Measurements from ENCODE around the gene LCTL. TPM values are rescaled to one million over a fixed set of nuclear protein-coding genes. Genes with fewer than 3 reads are reported as not detected.

Gene LCTL
- total and polyA plus RNA-seq, 2 of the 8 experiments (the other 6 are each of a cell fraction or from before 2014, with no cell fraction given), result 5.5 to 6.2 TPM

DNA sequence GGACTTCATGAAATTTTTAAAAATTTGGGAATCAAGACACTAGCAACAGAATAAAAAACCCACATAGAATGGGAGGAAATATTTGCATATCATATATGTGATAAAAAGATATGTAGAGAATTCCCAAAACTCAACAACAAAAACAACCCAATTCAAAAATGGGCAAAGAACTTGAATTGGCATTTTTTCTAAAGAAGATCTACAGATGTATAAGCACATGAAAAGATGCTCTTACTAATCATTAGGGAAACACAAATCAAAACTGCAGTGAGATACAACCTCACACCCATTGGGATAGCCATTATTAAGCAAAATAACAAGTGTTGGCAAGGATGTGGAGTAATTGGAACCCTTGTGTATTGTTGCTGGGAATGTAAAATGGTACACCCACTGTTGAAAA is 10.1 kb downstream of the LCTL start (continued):
- no peak for TF ChIP-seq EP300 (IDR thresholded peaks at IDR 0.05; ENCODE audit: borderline replicate concordance in 1 of 2, low read depth in 2 of 2, low read length in 2 of 2)
- no peak for TF ChIP-seq TAF7 (optimal IDR thresholded peaks at IDR 0.05; ENCODE audit: borderline replicate concordance, low read depth, low read length)

Measured in H1 (cell line).